A549 (cell line): ENCODE results near the gene DLG1. TPM values are rescaled to one million over a fixed set of nuclear protein-coding genes. Genes with fewer than 3 reads are reported as not detected.

ENCODE experiments used
- ATAC-seq, 2 experiments: fragments of 200-7000 bp in 1 of 2; fragments of >200 bp in 1 of 2; cut with Nextera tagmentation in 1 of 2; cut with Tn5 transposase in 1 of 2; 3 replicates each; pipeline versions ENCODE4 v1.8.0 to v1.9.1; 2018 to 2020; ENCODE audit warnings: mild to moderate bottlenecking in 1 of 2, moderate library complexity in 1 of 2
- CTCF ChIA-PET: fragments of 300-600 bp; sonication (Branson Sonifier 250); formaldehyde crosslinking; extraction: SDS; loops from one replicate; lab custom pipeline; 2021; ENCODE audit warnings: antibody characterized with exemption, inconsistent platforms; lab: Yijun Ruan, JAX
- POLR2A ChIA-PET: fragments of 350-600 bp; formaldehyde crosslinking; extraction: SDS; loops from one replicate; lab custom pipeline; 2021; ENCODE audit warnings: antibody characterized with exemption, inconsistent platforms; lab: Yijun Ruan, JAX
- DNase-seq, 2 experiments: peaks; one replicate each; pipeline versions ENCODE4 v3.0.0 to v3.0.0-alpha.2; 2011 to 2016; ENCODE audit warnings: low read depth in 1 of 2, low spot score in 1 of 2
- FAIRE-seq: peaks from 2 replicates; lab custom pipeline; 2011; peaks lifted over from hg19 to GRCh38; lab: Jason Lieb, UNC
- H3K27ac ChIP-seq, 2 experiments: fragments of >200 bp; sonication (Bioruptor Twin); formaldehyde crosslinking; 3 replicates each; pipeline ENCODE4 v1.5.1; 2016 to 2017
- H3K4me1 ChIP-seq: fragments of >200 bp; sonication (Bioruptor Twin); formaldehyde crosslinking; 3 replicates; pipeline ENCODE4 v1.6.1; 2016
- H3K4me2 ChIP-seq: fragments of >200 bp; sonication (Bioruptor Twin); formaldehyde crosslinking; 3 replicates; pipeline ENCODE4 v1.6.1; 2016
- H3K4me3 ChIP-seq: fragments of >200 bp; sonication (Bioruptor Twin); formaldehyde crosslinking; 3 replicates; pipeline ENCODE4 v1.5.1; 2016
- H3K9me3 ChIP-seq: fragments of >200 bp; sonication (Bioruptor Twin); formaldehyde crosslinking; 3 replicates; pipeline ENCODE4 v1.6.1; 2016
- CBX2 ChIP-seq: fragments of 200-600 bp; sonication (generic); IDR thresholded peaks from 2 replicates; pipeline ENCODE4 v1.6.1; 2016; ENCODE audit warnings: low read depth, mild to moderate bottlenecking, borderline replicate concordance
- CEBPB ChIP-seq, 2 experiments: fragments of >200 bp in 1 of 2; sonication (Bioruptor Twin) in 1 of 2; formaldehyde crosslinking in 1 of 2; IDR thresholded peaks; 2 replicates each; pipeline ENCODE4 v1.6.1; 2012 to 2016
- CHD4 ChIP-seq: fragments of 200-600 bp; sonication (generic); IDR thresholded peaks from 2 replicates; pipeline ENCODE4 v1.6.1; 2016; ENCODE audit warnings: antibody characterized with exemption, mild to moderate bottlenecking, borderline replicate concordance
- GATA3 ChIP-seq: IDR thresholded peaks from 2 replicates; pipeline ENCODE4 v1.6.1; 2012; ENCODE audit warnings: borderline replicate concordance
- HOXA7 ChIP-seq: fragments of 250-450 bp; sonication (Bioruptor Pico); IDR thresholded peaks from 2 replicates; pipeline ENCODE4 v1.5.0; 2020; ENCODE audit warnings: mild to moderate bottlenecking, moderate library complexity
- KDM1A ChIP-seq: fragments of 200-600 bp; sonication (generic); IDR thresholded peaks from 2 replicates; pipeline ENCODE4 v1.6.1; 2016; ENCODE audit warnings: low read depth, mild to moderate bottlenecking
- KDM5A ChIP-seq: fragments of 200-600 bp; sonication (generic); IDR thresholded peaks from 2 replicates; pipeline ENCODE4 v1.6.1; 2016; ENCODE audit warnings: antibody characterized with exemption, mild to moderate bottlenecking
- MAFK ChIP-seq: fragments of 450-650 bp; IDR thresholded peaks from 2 replicates; pipeline ENCODE4 v1.6.1; 2014; ENCODE audit not compliant: partially characterized antibody
- NPAS2 ChIP-seq: fragments of 250-450 bp; sonication (Bioruptor Pico); IDR thresholded peaks from 2 replicates; pipeline ENCODE4 v1.8.0; 2022; ENCODE audit warnings: mild to moderate bottlenecking, moderate library complexity, borderline replicate concordance
- PHF8 ChIP-seq: fragments of 200-600 bp; sonication (generic); IDR thresholded peaks from 2 replicates; pipeline ENCODE4 v1.6.1; 2016; ENCODE audit warnings: low read depth, mild to moderate bottlenecking, antibody characterized with exemption, moderate library complexity, borderline replicate concordance
- POLR2A ChIP-seq: IDR thresholded peaks from 2 replicates; pipeline ENCODE4 v1.6.1; 2012; ENCODE audit warnings: mild to moderate bottlenecking, low read length
- RFX5 ChIP-seq: fragments of 450-650 bp; IDR thresholded peaks from 2 replicates; pipeline ENCODE4 v1.7.1; 2014; ENCODE audit warnings: antibody characterized with exemption, mild to moderate bottlenecking, moderate library complexity
- RNF2 ChIP-seq: fragments of 200-600 bp; sonication (generic); IDR thresholded peaks from 2 replicates; pipeline ENCODE4 v1.6.1; 2016; ENCODE audit warnings: low read depth, mild to moderate bottlenecking, antibody characterized with exemption, moderate library complexity, borderline replicate concordance
- SREBF2 ChIP-seq: fragments of 450-650 bp; IDR thresholded peaks from 2 replicates; pipeline ENCODE4 v1.6.1; 2014; ENCODE audit warnings: mild to moderate bottlenecking, moderate library complexity
- TP53 ChIP-seq: fragments of 250-450 bp; sonication (Bioruptor Pico); IDR thresholded peaks from 2 replicates; pipeline ENCODE4 v1.5.0; 2021; ENCODE audit warnings: mild to moderate bottlenecking, moderate library complexity
- ZC3H11A ChIP-seq: fragments of 450-650 bp; IDR thresholded peaks from 2 replicates; pipeline ENCODE4 v1.6.1; 2014; ENCODE audit warnings: antibody characterized with exemption, mild to moderate bottlenecking
- WGBS: methylation state at CpG from one replicate; pipeline ENCODE4 v1.1.6; 2017; ENCODE audit errors: missing lambda C conversion rate; 5-methylcytosine and 5-hydroxymethylcytosine counted together
- polyA plus RNA-seq, 4 experiments: library from polyadenylated mRNA; depleted of rRNA in 3 of 4; stranded (reverse); fragments of >200 nt; fragmentation: RNase III in 1 of 4; extraction: RNeasy Plus Mini Kit Qiagen cat#74134 plus additional on column Dnase treatment in 1 of 4; gene quantifications; 2 replicates in 3 of 4; 3 replicates in 1 of 4; pipeline ENCODE4 v1.2.3, GENCODE V29; 2011 to 2017
- TF ChIP-seq, protein P1 (sequence below): fragments of 200-600 bp; sonication (generic); IDR thresholded peaks from 2 replicates; pipeline ENCODE4 v1.6.1; 2016; ENCODE audit warnings: antibody characterized with exemption, mild to moderate bottlenecking, moderate library complexity
- TF ChIP-seq, protein P2 (sequence below): fragments of 150-350 bp; IDR thresholded peaks from 2 replicates; pipeline ENCODE4 v1.6.1; 2014; ENCODE audit warnings: low read depth, mild to moderate bottlenecking, low read length
- TF ChIP-seq, protein P3 (sequence below): fragments of 250-450 bp; sonication (Bioruptor Pico); IDR thresholded peaks from 2 replicates; pipeline ENCODE4 v1.5.0; 2021; ENCODE audit warnings: mild to moderate bottlenecking, moderate library complexity, borderline replicate concordance
- TF ChIP-seq, protein P4 (sequence below): fragments of 250-450 bp; sonication (Bioruptor Pico); IDR thresholded peaks from 2 replicates; pipeline ENCODE4 v1.5.0; 2020; ENCODE audit warnings: low read depth, mild to moderate bottlenecking, moderate library complexity
- TF ChIP-seq, protein P5 (sequence below): IDR thresholded peaks from 2 replicates; pipeline ENCODE4 v1.6.1; 2012

DLG1 gene
- polyA plus RNA-seq, 2 of the 4 experiments (the other 2 are of a cell fraction): 27.0 to 33.9 TPM

DNA sequence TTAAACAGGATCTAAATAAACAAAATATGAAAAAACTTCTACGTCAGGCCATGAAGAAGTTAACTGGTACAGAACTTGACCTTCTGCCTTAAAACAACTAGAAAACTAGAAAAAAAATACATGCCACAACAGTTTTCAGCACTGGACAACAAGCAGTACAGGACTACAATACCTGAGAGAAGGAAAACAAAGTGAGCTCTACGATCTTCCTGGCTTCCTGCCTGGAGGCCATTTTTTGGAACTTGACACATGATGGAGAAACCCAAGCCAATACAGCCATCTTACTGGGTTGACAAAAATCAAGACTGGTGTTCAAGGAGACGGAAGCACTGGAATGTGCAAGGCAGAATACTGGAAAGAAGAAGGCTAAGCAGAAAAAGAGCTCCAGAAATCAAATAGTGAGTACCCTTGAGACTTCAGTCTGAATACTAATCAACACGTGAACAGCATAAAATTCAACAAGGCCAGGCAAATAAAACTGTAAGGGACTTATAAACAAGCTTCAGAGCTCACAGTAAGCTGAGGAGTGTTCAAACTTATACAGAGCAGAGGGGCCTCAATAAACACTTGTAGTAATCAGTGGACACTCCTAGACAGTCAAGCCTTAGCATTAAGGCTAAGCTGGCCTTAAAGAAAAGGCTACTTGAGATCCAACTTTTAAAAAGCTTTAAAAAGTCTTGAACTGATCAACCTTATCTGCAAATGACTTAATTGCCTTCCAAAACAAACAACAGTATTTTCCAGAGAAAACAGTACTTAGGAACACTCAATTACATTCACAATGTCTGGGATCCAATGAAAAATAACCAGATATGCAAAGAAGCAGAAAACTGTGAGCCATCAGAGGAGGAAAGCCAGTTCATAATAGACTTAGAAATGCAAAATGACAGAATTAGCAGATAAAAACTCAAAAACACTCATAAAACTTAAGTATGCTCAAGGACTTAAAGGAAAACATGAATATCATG is 63.2 kb downstream of the DLG1 start:
- ChIA-PET CTCF (interaction anchor here (1.2 to 2.4 kb wide), 3 partner anchors 11 to 274 kb away, joined by 3 to 7 read pairs (median 4); no protein-coding TSS in a partner anchor), POLR2A (no interaction called here)
- ATAC-seq (no peak), DNase-seq (no peak), FAIRE-seq (no peak)
- Histone ChIP-seq H3K27ac (no peak overlapping the region), H3K4me1 (peaks cover 13% of the 10 kb centered on the region; the same call in 2 of the 3 replicates), H3K4me3 (no peak overlapping the region), H3K9me3 (peaks cover 6% of the 10 kb centered on the region; the same call in 1 of the 3 replicates), H3K4me2 (no peak overlapping the region)
- TF ChIP-seq KDM5A (no peak), PHF8 (no peak), CEBPB (IDR thresholded peaks at IDR 0.05) (no peak), CBX2 (no peak)
- TF ChIP-seq, protein P1, sequence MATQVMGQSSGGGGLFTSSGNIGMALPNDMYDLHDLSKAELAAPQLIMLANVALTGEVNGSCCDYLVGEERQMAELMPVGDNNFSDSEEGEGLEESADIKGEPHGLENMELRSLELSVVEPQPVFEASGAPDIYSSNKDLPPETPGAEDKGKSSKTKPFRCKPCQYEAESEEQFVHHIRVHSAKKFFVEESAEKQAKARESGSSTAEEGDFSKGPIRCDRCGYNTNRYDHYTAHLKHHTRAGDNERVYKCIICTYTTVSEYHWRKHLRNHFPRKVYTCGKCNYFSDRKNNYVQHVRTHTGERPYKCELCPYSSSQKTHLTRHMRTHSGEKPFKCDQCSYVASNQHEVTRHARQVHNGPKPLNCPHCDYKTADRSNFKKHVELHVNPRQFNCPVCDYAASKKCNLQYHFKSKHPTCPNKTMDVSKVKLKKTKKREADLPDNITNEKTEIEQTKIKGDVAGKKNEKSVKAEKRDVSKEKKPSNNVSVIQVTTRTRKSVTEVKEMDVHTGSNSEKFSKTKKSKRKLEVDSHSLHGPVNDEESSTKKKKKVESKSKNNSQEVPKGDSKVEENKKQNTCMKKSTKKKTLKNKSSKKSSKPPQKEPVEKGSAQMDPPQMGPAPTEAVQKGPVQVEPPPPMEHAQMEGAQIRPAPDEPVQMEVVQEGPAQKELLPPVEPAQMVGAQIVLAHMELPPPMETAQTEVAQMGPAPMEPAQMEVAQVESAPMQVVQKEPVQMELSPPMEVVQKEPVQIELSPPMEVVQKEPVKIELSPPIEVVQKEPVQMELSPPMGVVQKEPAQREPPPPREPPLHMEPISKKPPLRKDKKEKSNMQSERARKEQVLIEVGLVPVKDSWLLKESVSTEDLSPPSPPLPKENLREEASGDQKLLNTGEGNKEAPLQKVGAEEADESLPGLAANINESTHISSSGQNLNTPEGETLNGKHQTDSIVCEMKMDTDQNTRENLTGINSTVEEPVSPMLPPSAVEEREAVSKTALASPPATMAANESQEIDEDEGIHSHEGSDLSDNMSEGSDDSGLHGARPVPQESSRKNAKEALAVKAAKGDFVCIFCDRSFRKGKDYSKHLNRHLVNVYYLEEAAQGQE: no peak
- 89% methylated on average over 4 of the region's 4 CpGs for WGBS

DNA sequence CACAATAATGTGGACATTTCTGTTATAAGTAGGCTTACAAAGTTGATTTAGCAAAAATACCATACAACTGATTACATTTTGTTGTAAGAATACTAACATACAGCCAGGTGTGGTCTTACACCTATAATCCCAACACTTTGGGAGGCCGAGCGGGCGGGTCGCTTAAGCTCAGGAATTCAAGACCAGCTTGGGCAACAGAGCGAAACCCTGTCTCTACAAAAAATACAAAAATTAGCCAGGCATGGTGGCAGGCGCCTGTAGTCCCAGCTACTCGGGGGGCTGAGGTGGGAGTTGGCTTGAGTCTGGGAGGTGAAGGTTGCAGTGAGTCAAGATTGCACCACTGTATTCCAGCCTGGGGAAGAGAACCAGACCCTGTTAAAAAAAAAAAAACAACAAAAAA is 67.1 kb downstream of the DLG1 start:
- DNase-seq (no peak), FAIRE-seq (no peak), ATAC-seq (no peak)
- Histone ChIP-seq H3K4me2 (no peak overlapping the region), H3K4me3 (no peak overlapping the region), H3K27ac (no peak overlapping the region), H3K9me3 (peaks cover 6% of the 10 kb centered on the region; the same call in 1 of the 3 replicates), H3K4me1 (peaks cover 36% of the 10 kb centered on the region; the same call in 2 of the 3 replicates)
- ChIA-PET POLR2A (no interaction called here), CTCF (interaction anchor here (0.6 kb wide), 1 partner anchor 20 kb away, joined by 3 read pairs; no protein-coding TSS in a partner anchor)
- WGBS: 96% methylated on average over 7 of the region's 7 CpGs
- TF ChIP-seq HOXA7: no peak
- TF ChIP-seq CBX2: no peak
- TF ChIP-seq, protein P2, sequence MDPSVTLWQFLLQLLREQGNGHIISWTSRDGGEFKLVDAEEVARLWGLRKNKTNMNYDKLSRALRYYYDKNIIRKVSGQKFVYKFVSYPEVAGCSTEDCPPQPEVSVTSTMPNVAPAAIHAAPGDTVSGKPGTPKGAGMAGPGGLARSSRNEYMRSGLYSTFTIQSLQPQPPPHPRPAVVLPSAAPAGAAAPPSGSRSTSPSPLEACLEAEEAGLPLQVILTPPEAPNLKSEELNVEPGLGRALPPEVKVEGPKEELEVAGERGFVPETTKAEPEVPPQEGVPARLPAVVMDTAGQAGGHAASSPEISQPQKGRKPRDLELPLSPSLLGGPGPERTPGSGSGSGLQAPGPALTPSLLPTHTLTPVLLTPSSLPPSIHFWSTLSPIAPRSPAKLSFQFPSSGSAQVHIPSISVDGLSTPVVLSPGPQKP: no peak
- TF ChIP-seq, protein P3, sequence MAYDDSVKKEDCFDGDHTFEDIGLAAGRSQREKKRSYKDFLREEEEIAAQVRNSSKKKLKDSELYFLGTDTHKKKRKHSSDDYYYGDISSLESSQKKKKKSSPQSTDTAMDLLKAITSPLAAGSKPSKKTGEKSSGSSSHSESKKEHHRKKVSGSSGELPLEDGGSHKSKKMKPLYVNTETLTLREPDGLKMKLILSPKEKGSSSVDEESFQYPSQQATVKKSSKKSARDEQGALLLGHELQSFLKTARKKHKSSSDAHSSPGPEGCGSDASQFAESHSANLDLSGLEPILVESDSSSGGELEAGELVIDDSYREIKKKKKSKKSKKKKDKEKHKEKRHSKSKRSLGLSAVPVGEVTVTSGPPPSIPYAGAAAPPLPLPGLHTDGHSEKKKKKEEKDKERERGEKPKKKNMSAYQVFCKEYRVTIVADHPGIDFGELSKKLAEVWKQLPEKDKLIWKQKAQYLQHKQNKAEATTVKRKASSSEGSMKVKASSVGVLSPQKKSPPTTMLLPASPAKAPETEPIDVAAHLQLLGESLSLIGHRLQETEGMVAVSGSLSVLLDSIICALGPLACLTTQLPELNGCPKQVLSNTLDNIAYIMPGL (CRISPR knock-in tag): no peak
- TF ChIP-seq, protein P1: no peak
- no peak for TF ChIP-seq GATA3
- TF ChIP-seq, protein P4, sequence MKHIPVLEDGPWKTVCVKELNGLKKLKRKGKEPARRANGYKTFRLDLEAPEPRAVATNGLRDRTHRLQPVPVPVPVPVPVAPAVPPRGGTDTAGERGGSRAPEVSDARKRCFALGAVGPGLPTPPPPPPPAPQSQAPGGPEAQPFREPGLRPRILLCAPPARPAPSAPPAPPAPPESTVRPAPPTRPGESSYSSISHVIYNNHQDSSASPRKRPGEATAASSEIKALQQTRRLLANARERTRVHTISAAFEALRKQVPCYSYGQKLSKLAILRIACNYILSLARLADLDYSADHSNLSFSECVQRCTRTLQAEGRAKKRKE (CRISPR knock-in tag): no peak
- no peak for TF ChIP-seq RFX5
- no peak for TF ChIP-seq TP53
- no peak for TF ChIP-seq NPAS2 (CRISPR knock-in tag)
- no peak for TF ChIP-seq CHD4
- TF ChIP-seq PHF8: no peak
- TF ChIP-seq MAFK: no peak
- TF ChIP-seq, protein P5, sequence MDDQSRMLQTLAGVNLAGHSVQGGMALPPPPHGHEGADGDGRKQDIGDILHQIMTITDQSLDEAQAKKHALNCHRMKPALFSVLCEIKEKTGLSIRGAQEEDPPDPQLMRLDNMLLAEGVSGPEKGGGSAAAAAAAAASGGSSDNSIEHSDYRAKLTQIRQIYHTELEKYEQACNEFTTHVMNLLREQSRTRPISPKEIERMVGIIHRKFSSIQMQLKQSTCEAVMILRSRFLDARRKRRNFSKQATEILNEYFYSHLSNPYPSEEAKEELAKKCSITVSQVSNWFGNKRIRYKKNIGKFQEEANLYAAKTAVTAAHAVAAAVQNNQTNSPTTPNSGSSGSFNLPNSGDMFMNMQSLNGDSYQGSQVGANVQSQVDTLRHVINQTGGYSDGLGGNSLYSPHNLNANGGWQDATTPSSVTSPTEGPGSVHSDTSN: no peak
- TF ChIP-seq ZC3H11A: no peak
- TF ChIP-seq SREBF2: no peak
- TF ChIP-seq RNF2: no peak
- no peak for TF ChIP-seq POLR2A
- TF ChIP-seq KDM1A: no peak
